Measurements from ENCODE around the gene NDUFB5. TPM values are rescaled to one million over a fixed set of nuclear protein-coding genes. Genes with fewer than 3 reads are reported as not detected.
A peak's percentile ranks its signal among the peaks of the same experiment; 100 is the strongest.

Gene NDUFB5
- total RNA-seq, 1 experiment from 2014 or later: 116 TPM

DNA sequence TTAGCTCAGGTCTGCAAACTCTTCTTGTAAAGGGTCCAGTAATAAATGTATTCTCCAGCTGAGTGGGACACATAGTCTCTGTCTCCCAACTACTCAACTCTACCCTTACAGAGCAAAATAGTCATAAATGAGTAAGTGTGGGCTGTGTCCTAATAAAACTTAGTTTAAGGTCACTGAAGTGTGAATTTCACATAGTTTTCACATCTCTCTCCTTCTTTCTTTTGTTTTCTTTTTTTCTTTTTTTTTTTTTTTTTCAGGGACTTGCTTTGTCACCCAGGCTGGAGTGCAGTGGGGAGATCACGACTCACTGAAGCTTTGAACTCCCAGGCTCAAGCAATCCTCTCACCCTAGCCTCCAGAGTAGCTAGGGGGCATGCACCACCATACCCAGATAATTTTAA lies 43.8 kb upstream of the NDUFB5 start:
- no TSS peak for BruUV-seq (replicated peaks)
- ChIA-PET CTCF (no interaction called here), POLR2A (no interaction called here), RAD21 (ENCODE audit: low non-redundant PET in 1 of 2, low total read pairs in 2 of 2, uncharacterized antibody in 2 of 2, unreplicated experiment in 2 of 2) (no interaction called here)
- intact Hi-C loops (cut with micrococcal nuclease): no loop called here
- H2AFZ ChIP-seq (ENCODE audit: low read depth, low read length, poor library complexity, severe bottlenecking): no peak overlapping the region
- H3K9me2 ChIP-seq (ENCODE audit: insufficient read depth): no peaks in the 10 kb centered on the region
- DNase-seq (ENCODE audit: low read depth, low spot score) (no peak), ATAC-seq (no peak)
- no peaks in the 10 kb centered on the region for H3K36me3 ChIP-seq (ENCODE audit: control insufficient read depth in 1 of 2, insufficient read depth in 2 of 2, low read length in 2 of 2)
- peaks cover 2 to 16% of the 10 kb centered on the region in 2 experiments; a peak in 1 of 4 replicates for H3K4me1 ChIP-seq (ENCODE audit: control insufficient read depth in 1 of 2, insufficient read depth in 2 of 2, low read length in 2 of 2)
- H4K20me1 ChIP-seq (ENCODE audit: insufficient read depth): 0 out of 2 replicates have a peak, but pooled peaks cover 3% of the 10 kb centered on the region
- peaks cover 24% of the 10 kb centered on the region for H3K79me2 ChIP-seq (ENCODE audit: insufficient read depth, low read length)
- TF ChIP-seq SIN3A (IDR thresholded peaks at IDR 0.05; ENCODE audit: low read depth): no peak
- TF ChIP-seq ELF1 (IDR thresholded peaks at IDR 0.05; ENCODE audit: borderline replicate concordance, low read depth): no peak
- no peak for TF ChIP-seq CEBPB (IDR thresholded peaks at IDR 0.05; ENCODE audit: low read depth)
- TF ChIP-seq ZFX (IDR thresholded peaks at IDR 0.05): no peak
- no peak for TF ChIP-seq POLR2A (IDR thresholded peaks at IDR 0.05; ENCODE audit: borderline replicate concordance, extremely low read depth, insufficient read depth, insufficient read length)
- TF ChIP-seq JUND (IDR thresholded peaks at IDR 0.05): no peak
- H3K27ac ChIP-seq (ENCODE audit: low read depth, low read length): no peak overlapping the region
- H3K9me3 ChIP-seq (ENCODE audit: control insufficient read depth in 1 of 2, insufficient read depth in 1 of 2, low read depth in 1 of 2, low read length in 2 of 2): no peaks in the 10 kb centered on the region
- no peaks in the 10 kb centered on the region for H3K27me3 ChIP-seq (ENCODE audit: insufficient read depth, low read length)
- H3K4me2 ChIP-seq (ENCODE audit: low read length): no peak overlapping the region
- no peak overlapping the region for H3K9ac ChIP-seq (ENCODE audit: low read length)
- no peak overlapping the region for H3K4me3 ChIP-seq (replicated peaks in 1 of 2; ENCODE audit: low read depth in 1 of 2, low read length in 2 of 2)

DNA sequence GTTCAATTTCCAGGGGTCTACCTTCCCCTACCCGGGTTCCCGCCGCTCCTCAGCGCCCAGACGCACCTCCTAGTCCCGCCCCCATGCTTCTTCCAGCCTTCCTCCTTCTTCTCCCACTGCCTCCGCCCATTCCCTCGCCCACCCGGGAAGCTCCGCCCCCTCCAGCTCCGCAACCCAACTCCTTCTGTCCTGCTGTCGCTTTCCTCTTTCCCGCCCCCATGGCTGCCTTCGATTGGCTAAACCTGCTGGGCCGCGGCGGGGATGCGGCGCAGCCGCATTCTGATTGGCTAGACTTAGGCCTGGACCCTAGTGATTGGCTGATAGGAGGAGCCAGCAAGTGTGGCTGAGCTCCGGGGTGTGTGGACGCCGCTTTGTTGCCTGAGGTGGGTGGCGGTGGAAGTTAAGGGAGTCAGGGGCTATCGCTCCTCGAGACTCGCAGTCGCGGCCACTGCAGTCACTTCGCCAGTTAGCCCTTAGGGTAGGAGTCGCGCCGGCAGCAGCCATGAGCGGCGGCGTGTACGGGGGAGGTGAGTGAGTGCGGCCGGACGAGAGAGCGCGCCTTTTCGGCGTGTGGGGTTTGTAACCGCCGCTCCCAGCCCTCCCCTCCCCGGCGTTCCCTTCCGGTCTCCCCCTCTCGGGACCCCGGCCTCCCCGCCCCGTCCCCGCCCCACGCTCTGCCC lies 41.9 kb upstream of the NDUFB5 start, which contains the start of gene ACTL6A:
ACTL6A (plus strand) TSS at position 336 of the 680 bp plus-strand sequence; CDS start at position 503, 167 bp downstream.
- DNase-seq (ENCODE audit: low read depth, low spot score) (peak; percentile 99), ATAC-seq (peak; percentile 93)
- Histone ChIP-seq H3K4me1 (ENCODE audit: control insufficient read depth in 1 of 2, insufficient read depth in 2 of 2, low read length in 2 of 2) (peaks cover 2 to 16% of the 10 kb centered on the region in 2 experiments; a peak in 1 of 4 replicates), H3K9me3 (ENCODE audit: control insufficient read depth in 1 of 2, insufficient read depth in 1 of 2, low read depth in 1 of 2, low read length in 2 of 2) (no peaks in the 10 kb centered on the region), H3K9me2 (ENCODE audit: insufficient read depth) (no peaks in the 10 kb centered on the region), H4K20me1 (ENCODE audit: insufficient read depth) (0 out of 2 replicates have a peak, but pooled peaks cover 3% of the 10 kb centered on the region), H3K79me2 (ENCODE audit: insufficient read depth, low read length) (peaks cover 43% of the 10 kb centered on the region), H3K27me3 (ENCODE audit: insufficient read depth, low read length) (no peaks in the 10 kb centered on the region), H3K9ac (ENCODE audit: low read length) (peak within 1 kb of the TSS; percentile 91), H3K27ac (ENCODE audit: low read depth, low read length) (peak within 1 kb of the TSS; percentile 81), H3K36me3 (ENCODE audit: control insufficient read depth in 1 of 2, insufficient read depth in 2 of 2, low read length in 2 of 2) (no peaks in the 10 kb centered on the region), H3K4me2 (ENCODE audit: low read length) (peak within 1 kb of the TSS; percentile 90), H3K4me3 (replicated peaks in 1 of 2; ENCODE audit: low read depth in 1 of 2, low read length in 2 of 2) (peak within 1 kb of the TSS; percentile 80 to 84), H2AFZ (ENCODE audit: low read depth, low read length, poor library complexity, severe bottlenecking) (peak within 1 kb of the TSS; percentile 97)
- BruUV-seq (replicated peaks): no TSS peak
- ChIA-PET RAD21 (ENCODE audit: low non-redundant PET in 1 of 2, low total read pairs in 2 of 2, uncharacterized antibody in 2 of 2, unreplicated experiment in 2 of 2) (no interaction called here), POLR2A (interaction anchor here (0.8 to 1.2 kb wide), 2 partner anchors 240 to 241 kb away, joined by 3 to 4 read pairs; partner anchors contain the start of gene ZNF639), CTCF (interaction anchor here (1.2 to 1.3 kb wide), 2 partner anchors 115 to 241 kb away, joined by 5 to 12 read pairs; no protein-coding TSS in a partner anchor)
- peak; percentile 99 for TF ChIP-seq SP1 (IDR thresholded peaks at IDR 0.05; ENCODE audit: low read depth)
- TF ChIP-seq ZFX (IDR thresholded peaks at IDR 0.05): peak; percentile 15; the same call in 1 of the 2 replicates
- TF ChIP-seq SIN3A (IDR thresholded peaks at IDR 0.05; ENCODE audit: low read depth): peak; percentile 74
- TF ChIP-seq EGR1 (IDR thresholded peaks at IDR 0.05; ENCODE audit: low read depth): peak; percentile 92
- peak; percentile 79 for TF ChIP-seq POLR2AphosphoS5 (IDR thresholded peaks at IDR 0.05; ENCODE audit: low read depth, low read length)
- TF ChIP-seq, protein P1, sequence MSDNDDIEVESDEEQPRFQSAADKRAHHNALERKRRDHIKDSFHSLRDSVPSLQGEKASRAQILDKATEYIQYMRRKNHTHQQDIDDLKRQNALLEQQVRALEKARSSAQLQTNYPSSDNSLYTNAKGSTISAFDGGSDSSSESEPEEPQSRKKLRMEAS (IDR thresholded peaks at IDR 0.05): peak; percentile 58
- TF ChIP-seq ELF1 (IDR thresholded peaks at IDR 0.05; ENCODE audit: borderline replicate concordance, low read depth): no peak; the same call in 1 of the 2 replicates
- TF ChIP-seq FOSL1 (IDR thresholded peaks at IDR 0.05; ENCODE audit: low read depth): no peak
- TF ChIP-seq POLR2A (IDR thresholded peaks at IDR 0.05; ENCODE audit: borderline replicate concordance, extremely low read depth, insufficient read depth, insufficient read length): peak; percentile 82
- TF ChIP-seq CBX3 (IDR thresholded peaks at IDR 0.05; ENCODE audit: low read depth): no peak
- TF ChIP-seq YY1 (IDR thresholded peaks at IDR 0.05; ENCODE audit: extremely low read depth, insufficient replicate concordance, low read depth, low read length): peak; percentile 50
- intact Hi-C loops (cut with micrococcal nuclease): loop anchor here (2.0 kb wide), 2 partner anchors 548 to 1040 kb away; partner anchors contain the start of gene TTC14
